Liver (tissue), 9 donors: ENCODE data around the gene EOMES. TPM values are rescaled to one million over a fixed set of nuclear protein-coding genes. Genes with fewer than 3 reads are reported as not detected.

ENCODE experiments used
- DNase-seq: peaks from one replicate; pipeline ENCODE4 v3.0.0-alpha.2; 2017; ENCODE audit warnings: low spot score
- H3K27ac ChIP-seq, 2 donors: one replicate each; pipeline ENCODE4 v1.7.0; 2013; ENCODE audit warnings: inconsistent platforms in 2 of 2, low read length in 2 of 2, control low read depth in 1 of 2, low read depth in 1 of 2, mild to moderate bottlenecking in 1 of 2
- H3K27me3 ChIP-seq, 4 donors: one replicate each; pipeline versions ENCODE4 v1.6.1 to v1.7.0; 2013; ENCODE audit warnings: low read length in 3 of 4, inconsistent platforms in 1 of 4, mild to moderate bottlenecking in 1 of 4, moderate library complexity in 1 of 4; ENCODE audit not compliant: control insufficient read depth in 4 of 4, insufficient read depth in 4 of 4
- H3K36me3 ChIP-seq, 4 donors: one replicate each; pipeline versions ENCODE4 v1.6.1 to v1.7.0; 2013; ENCODE audit warnings: low read length in 3 of 4, mild to moderate bottlenecking in 3 of 4, low read depth in 1 of 4, moderate library complexity in 1 of 4; ENCODE audit not compliant: control insufficient read depth in 4 of 4, insufficient read depth in 3 of 4
- H3K4me1 ChIP-seq, 4 donors: one replicate each; pipeline versions ENCODE4 v1.6.1 to v1.7.0; 2013; ENCODE audit warnings: low read length in 3 of 4, mild to moderate bottlenecking in 3 of 4, moderate library complexity in 1 of 4; ENCODE audit not compliant: control insufficient read depth in 4 of 4, insufficient read depth in 4 of 4
- H3K4me3 ChIP-seq, 3 donors: one replicate each; pipeline versions ENCODE4 v1.6.1 to v1.7.0; 2013; ENCODE audit warnings: low read length in 3 of 3, control low read depth in 1 of 3, low read depth in 1 of 3, mild to moderate bottlenecking in 1 of 3
- H3K9ac ChIP-seq, 2 donors: one replicate each; pipeline ENCODE4 v1.7.0; 2013; ENCODE audit warnings: low read length in 2 of 2, mild to moderate bottlenecking in 2 of 2, moderate library complexity in 2 of 2, control low read depth in 1 of 2, low read depth in 1 of 2
- H3K9me3 ChIP-seq, 4 donors: one replicate each; pipeline versions ENCODE4 v1.6.1 to v1.7.0; 2013; ENCODE audit warnings: low read length in 3 of 4; ENCODE audit not compliant: control insufficient read depth in 4 of 4
- ATF3 ChIP-seq: IDR thresholded peaks from 2 replicates; pipeline ENCODE4 v1.6.1; 2016; ENCODE audit warnings: antibody characterized with exemption
- CTCF ChIP-seq: fragments of 150-350 bp; IDR thresholded peaks from 2 replicates; pipeline ENCODE4 v1.5.1; 2017; ENCODE audit warnings: improper control_type of control experiment, low read depth, low read length; ENCODE audit not compliant: missing input control
- EGR1 ChIP-seq, 2 donors: IDR thresholded peaks; 2 replicates each; pipeline ENCODE4 v1.6.1; 2016 to 2018; ENCODE audit warnings: antibody characterized with exemption in 2 of 2, low read depth in 2 of 2
- FOXA1 ChIP-seq: IDR thresholded peaks from 2 replicates; pipeline ENCODE4 v1.6.1; 2016; ENCODE audit warnings: antibody characterized with exemption
- FOXA2 ChIP-seq: IDR thresholded peaks from 2 replicates; pipeline ENCODE4 v1.6.1; 2016; ENCODE audit warnings: antibody characterized with exemption
- GABPA ChIP-seq, 2 donors: IDR thresholded peaks in 1 of 2; conservative IDR thresholded peaks in 1 of 2; 2 replicates each; pipeline ENCODE4 v1.6.1; 2016; ENCODE audit warnings: antibody characterized with exemption in 2 of 2, mild to moderate bottlenecking in 1 of 2, moderate library complexity in 1 of 2
- HNF4A ChIP-seq, 2 donors: conservative IDR thresholded peaks; 2 replicates each; pipeline ENCODE4 v1.6.1; 2016; ENCODE audit warnings: antibody characterized with exemption in 2 of 2, mild to moderate bottlenecking in 2 of 2
- HNF4G ChIP-seq: IDR thresholded peaks from 2 replicates; pipeline ENCODE4 v1.6.1; 2016; ENCODE audit warnings: antibody characterized with exemption
- JUND ChIP-seq, 2 donors: IDR thresholded peaks; 2 replicates each; pipeline ENCODE4 v1.6.1; 2016; ENCODE audit warnings: antibody characterized with exemption in 2 of 2
- MAX ChIP-seq: IDR thresholded peaks from 2 replicates; pipeline ENCODE4 v1.6.1; 2016; ENCODE audit warnings: antibody characterized with exemption
- NR2F2 ChIP-seq: IDR thresholded peaks from 2 replicates; pipeline ENCODE4 v1.6.1; 2016; ENCODE audit warnings: antibody characterized with exemption
- RAD21 ChIP-seq, 2 donors: IDR thresholded peaks; 2 replicates each; pipeline ENCODE4 v1.6.1; 2016; ENCODE audit warnings: antibody characterized with exemption in 2 of 2, mild to moderate bottlenecking in 2 of 2
- REST ChIP-seq: IDR thresholded peaks from 2 replicates; pipeline ENCODE4 v1.6.1; 2016; ENCODE audit warnings: antibody characterized with exemption, mild to moderate bottlenecking
- RXRA ChIP-seq, 2 donors: IDR thresholded peaks; 2 replicates each; pipeline ENCODE4 v1.6.1; 2017 to 2018; ENCODE audit warnings: antibody characterized with exemption in 2 of 2, mild to moderate bottlenecking in 1 of 2
- SP1 ChIP-seq: IDR thresholded peaks from 2 replicates; pipeline ENCODE4 v1.6.1; 2018; ENCODE audit warnings: antibody characterized with exemption, mild to moderate bottlenecking
- TAF1 ChIP-seq: conservative IDR thresholded peaks from 2 replicates; pipeline ENCODE4 v1.6.1; 2016; ENCODE audit warnings: antibody characterized with exemption, mild to moderate bottlenecking
- YY1 ChIP-seq: IDR thresholded peaks from 2 replicates; pipeline ENCODE4 v1.6.1; 2016; ENCODE audit warnings: antibody characterized with exemption, mild to moderate bottlenecking
- ZBTB33 ChIP-seq: IDR thresholded peaks from 2 replicates; pipeline ENCODE4 v1.6.1; 2016; ENCODE audit warnings: antibody characterized with exemption
- WGBS: extraction: QIAGEN DNeasy Blood & Tissue Kit; methylation state at CpG from one replicate; pipeline ENCODE4 v1.1.7; 2013; 5-methylcytosine and 5-hydroxymethylcytosine counted together
- polyA plus RNA-seq, 2 donors: library from polyadenylated mRNA; stranded (reverse) in 1 of 2; unstranded in 1 of 2; fragments of 200-250 nt in 1 of 2; fragments of >200 nt in 1 of 2; fragmentation: Nextera tagmentation in 1 of 2; extraction: Ambion mirVana in 1 of 2; gene quantifications; one replicate each; pipeline versions ENCODE4 v1.2.1 to v1.2.3, GENCODE V29; 2013 to 2015
- total RNA-seq, 2 donors: library from RNA; depleted of rRNA; stranded (reverse); fragments of >200 nt; gene quantifications; one replicate each; pipeline ENCODE4 v1.2.3, GENCODE V29; 2014
- donor health status: healthy.
- donor health status: healthy.
- donor health status: healthy.
- donor health status: healthy.
- donor health status: healthy.

EOMES gene
- total and polyA plus RNA-seq, 4 donors, result 0.39 to 0.75 (median 0.59) TPM

- no peak for TF ChIP-seq MAX
Observed at GRCh38 chr3:27716309-27716708, 5.8 kb downstream of the EOMES start (continued).

GRCh38 chr3:27715863-27716262 lies 6.3 kb downstream of the EOMES start:
- Histone ChIP-seq H3K27ac (no peak overlapping the region), H3K4me3 (no peak overlapping the region), H3K36me3 (no peaks in the 10 kb centered on the region), H3K27me3 (peaks cover 3 to 14% (median 9%) of the 10 kb centered on the region in 4 donors), H3K9ac (peak overlapping the region in 1 of 2 donors; percentile 33), H3K4me1 (peaks cover 5 to 36% (median 31%) of the 10 kb centered on the region in 4 donors), H3K9me3 (no peaks in the 10 kb centered on the region)
- WGBS, result 55% methylated on average over 4 of the region's 4 CpGs
- no peak for DNase-seq
- TF ChIP-seq HNF4A (conservative IDR thresholded peaks at IDR 0.05), result no peak
- no peak for TF ChIP-seq ATF3

GRCh38 chr3:27715454-27715806 lies 6.7 kb downstream of the EOMES start:
- H3K27me3 ChIP-seq, result peaks cover 3 to 14% (median 9%) of the 10 kb centered on the region in 4 donors
- H3K4me3 ChIP-seq, result peak overlapping the region in 1 of 3 donors; percentile 12
- no peak for DNase-seq
- H3K36me3 ChIP-seq, result no peaks in the 10 kb centered on the region
- 11% methylated on average over 11 of the region's 11 CpGs for WGBS
- no peak overlapping the region for H3K27ac ChIP-seq
- H3K9ac ChIP-seq, result no peak overlapping the region
- peaks cover 5 to 34% (median 29%) of the 10 kb centered on the region in 4 donors for H3K4me1 ChIP-seq
- TF ChIP-seq RXRA (IDR thresholded peaks at IDR 0.05) (no peak), GABPA (IDR thresholded peaks at IDR 0.05 in 1 of 2, conservative IDR thresholded peaks at IDR 0.05 in 1 of 2) (no peak), NR2F2 (no peak), RAD21 (IDR thresholded peaks at IDR 0.05) (no peak), ATF3 (no peak), HNF4A (conservative IDR thresholded peaks at IDR 0.05) (no peak), YY1 (no peak), HNF4G (no peak), FOXA2 (no peak), FOXA1 (no peak), CTCF (no peak), REST (no peak), JUND (IDR thresholded peaks at IDR 0.05) (no peak), TAF1 (no peak), SP1 (no peak), ZBTB33 (no peak), MAX (no peak), EGR1 (IDR thresholded peaks at IDR 0.05; ENCODE audit: low read depth in 2 of 2) (no peak)
- no peaks in the 10 kb centered on the region for H3K9me3 ChIP-seq
